Esophagus muscularis mucosa (tissue), 3 donors: ENCODE results near the gene TEX13D.

ENCODE experiments used
- EP300 ChIP-seq: sonication (generic); formaldehyde crosslinking; IDR thresholded peaks from one replicate; pipeline ENCODE4 v1.6.1; 2017; ENCODE audit warnings: antibody characterized with exemption
- POLR2AphosphoS5 ChIP-seq, 2 donors: sonication (generic); formaldehyde crosslinking; IDR thresholded peaks; one replicate each; pipeline ENCODE4 v1.6.1; 2017; ENCODE audit warnings: antibody characterized with exemption in 2 of 2

DNA sequence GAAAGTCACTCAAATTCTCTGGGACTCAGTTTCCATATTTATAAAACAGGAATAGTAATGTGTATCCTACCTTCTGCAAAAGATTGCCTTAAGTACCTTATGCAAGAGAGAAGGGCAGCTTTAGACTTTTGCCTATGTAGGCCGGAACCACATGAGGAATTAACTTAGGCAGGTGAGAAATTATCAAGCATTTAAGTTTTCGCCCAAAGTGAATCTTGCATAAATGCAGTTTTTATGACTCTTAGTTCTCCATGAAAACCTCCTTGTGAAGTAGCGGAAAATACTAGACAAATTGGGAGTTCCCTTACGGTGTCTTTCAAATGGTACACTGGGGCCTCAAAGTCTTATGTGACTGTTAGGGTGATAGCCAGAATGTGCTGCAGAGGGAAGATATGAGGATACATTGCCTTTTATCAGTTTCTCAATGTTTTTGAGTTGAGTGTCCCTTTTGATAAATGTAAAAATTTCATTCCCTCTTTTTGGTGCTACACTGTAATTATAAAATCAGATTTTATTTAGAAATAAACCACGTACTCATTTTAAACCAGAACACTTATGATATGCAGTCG, 16.5 kb downstream of the TEX13D start:
- no peak for TF ChIP-seq POLR2AphosphoS5 (IDR thresholded peaks at IDR 0.05)
- TF ChIP-seq EP300, result no peak
